Upper lobe of left lung (tissue), 4 donors: Measurements from ENCODE around the gene SUPT6H.

Experiments
- POLR2A ChIP-seq, 4 donors: fragments of 450-650 bp; IDR thresholded peaks; one replicate each; pipeline ENCODE4 v1.5.1; 2016 to 2017; ENCODE audit warnings: antibody characterized with exemption in 4 of 4, mild to moderate bottlenecking in 2 of 4
- POLR2AphosphoS5 ChIP-seq, 2 donors: sonication (generic); formaldehyde crosslinking; IDR thresholded peaks; one replicate each; pipeline ENCODE4 v1.5.1; 2017; ENCODE audit warnings: antibody characterized with exemption in 2 of 2
- TF ChIP-seq, protein P1 (sequence below), 6 experiments: fragments of 450-650 bp in 4 of 6; fragments of 200-600 bp in 2 of 6; sonication (generic) in 2 of 6; IDR thresholded peaks; one replicate each; pipeline ENCODE4 v1.5.1; 2016 to 2019; ENCODE audit warnings: antibody characterized with exemption in 6 of 6

DNA sequence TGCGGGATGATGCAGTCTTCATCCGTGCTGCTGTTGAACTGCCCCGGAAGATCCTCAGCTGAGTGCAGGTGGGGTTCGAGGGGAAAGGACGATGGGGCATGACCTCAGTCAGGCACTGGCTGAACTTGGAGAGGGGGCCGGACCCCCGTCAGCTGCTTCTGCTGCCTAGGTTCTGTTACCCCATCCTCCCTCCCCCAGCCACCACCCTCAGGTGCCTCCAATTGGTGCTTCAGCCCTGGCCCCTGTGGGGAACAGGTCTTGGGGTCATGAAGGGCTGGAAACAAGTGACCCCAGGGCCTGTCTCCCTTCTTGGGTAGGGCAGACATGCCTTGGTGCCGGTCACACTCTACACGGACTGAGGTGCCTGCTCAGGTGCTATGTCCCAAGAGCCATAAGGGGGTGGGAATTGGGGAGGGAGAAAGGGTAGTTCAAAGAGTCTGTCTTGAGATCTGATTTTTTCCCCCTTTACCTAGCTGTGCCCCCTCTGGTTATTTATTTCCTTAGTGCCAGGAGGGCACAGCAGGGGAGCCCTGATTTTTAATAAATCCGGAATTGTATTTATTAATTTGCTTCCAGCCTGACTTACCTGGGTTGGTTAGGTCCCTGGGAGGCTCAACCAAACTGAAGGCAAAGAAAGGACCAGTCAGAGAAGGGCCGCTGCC is 87.6 kb downstream of the SUPT6H start:
- TF ChIP-seq, protein P1, sequence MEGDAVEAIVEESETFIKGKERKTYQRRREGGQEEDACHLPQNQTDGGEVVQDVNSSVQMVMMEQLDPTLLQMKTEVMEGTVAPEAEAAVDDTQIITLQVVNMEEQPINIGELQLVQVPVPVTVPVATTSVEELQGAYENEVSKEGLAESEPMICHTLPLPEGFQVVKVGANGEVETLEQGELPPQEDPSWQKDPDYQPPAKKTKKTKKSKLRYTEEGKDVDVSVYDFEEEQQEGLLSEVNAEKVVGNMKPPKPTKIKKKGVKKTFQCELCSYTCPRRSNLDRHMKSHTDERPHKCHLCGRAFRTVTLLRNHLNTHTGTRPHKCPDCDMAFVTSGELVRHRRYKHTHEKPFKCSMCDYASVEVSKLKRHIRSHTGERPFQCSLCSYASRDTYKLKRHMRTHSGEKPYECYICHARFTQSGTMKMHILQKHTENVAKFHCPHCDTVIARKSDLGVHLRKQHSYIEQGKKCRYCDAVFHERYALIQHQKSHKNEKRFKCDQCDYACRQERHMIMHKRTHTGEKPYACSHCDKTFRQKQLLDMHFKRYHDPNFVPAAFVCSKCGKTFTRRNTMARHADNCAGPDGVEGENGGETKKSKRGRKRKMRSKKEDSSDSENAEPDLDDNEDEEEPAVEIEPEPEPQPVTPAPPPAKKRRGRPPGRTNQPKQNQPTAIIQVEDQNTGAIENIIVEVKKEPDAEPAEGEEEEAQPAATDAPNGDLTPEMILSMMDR (IDR thresholded peaks at IDR 0.05) = no peak
- TF ChIP-seq POLR2A (IDR thresholded peaks at IDR 0.05) (no peak), POLR2AphosphoS5 (IDR thresholded peaks at IDR 0.05) (no peak)
